Gastrocnemius medialis (tissue), 4 donors: ENCODE results near the gene ATXN7. TPM values are rescaled to one million over a fixed set of nuclear protein-coding genes. Genes with fewer than 3 reads are reported as not detected.

Experiments
- ATAC-seq, 2 donors: fragments of 150-250 bp; one replicate each; pipeline ENCODE4 v1.9.1; 2016
- DNase-seq, 2 donors: peaks; one replicate each; pipeline ENCODE4 v3.0.0-alpha.2; 2019
- H3K27ac ChIP-seq, 4 donors: fragments of 200-600 bp; sonication (generic); 1 replicate in 1 of 4; 2 replicates in 3 of 4; pipeline ENCODE4 v1.5.1; 2016 to 2018; ENCODE audit warnings: mild to moderate bottlenecking in 2 of 4, moderate library complexity in 1 of 4
- H3K27me3 ChIP-seq, 3 donors: fragments of 200-600 bp; sonication (generic) in 2 of 3; 1 replicate in 1 of 3; 2 replicates in 2 of 3; pipeline versions ENCODE4 v1.5.1 to v1.6.0; 2016 to 2019; ENCODE audit warnings: mild to moderate bottlenecking in 1 of 3, moderate library complexity in 1 of 3
- H3K36me3 ChIP-seq, 2 donors: fragments of 200-600 bp; sonication (generic) in 1 of 2; one replicate each; pipeline ENCODE4 v1.5.1; 2017 to 2018
- H3K4me1 ChIP-seq, 2 donors: fragments of 200-600 bp; sonication (generic) in 1 of 2; one replicate each; pipeline ENCODE4 v1.5.1; 2016 to 2017; ENCODE audit warnings: mild to moderate bottlenecking in 2 of 2
- H3K4me3 ChIP-seq, 4 donors: fragments of 200-600 bp; sonication (generic) in 3 of 4; 1 replicate in 1 of 4; 2 replicates in 3 of 4; pipeline ENCODE4 v1.5.1; 2016 to 2019; ENCODE audit warnings: mild to moderate bottlenecking in 2 of 4
- H3K9me3 ChIP-seq, 3 donors: fragments of 200-600 bp; sonication (generic) in 2 of 3; 1 replicate in 1 of 3; 2 replicates in 2 of 3; pipeline ENCODE4 v1.5.1; 2016 to 2019
- POLR2A ChIP-seq, 2 donors: fragments of 450-650 bp; IDR thresholded peaks; one replicate each; pipeline ENCODE4 v1.6.1; 2017; ENCODE audit warnings: antibody characterized with exemption in 2 of 2, mild to moderate bottlenecking in 2 of 2, moderate library complexity in 2 of 2
- in situ Hi-C, 4 donors: fragments of 200-750 bp; cut with MboI; loops; one replicate each; pipeline versions ENCODE4 v1.15.0 to v1.8.0; 2017; ENCODE audit warnings: low sequenced_read_pairs in 4 of 4
- intact Hi-C: fragments of 100-400 bp; cut with DNase I; formaldehyde crosslinking; loops from one replicate; pipeline ENCODE4 v1.15.1; 2023; ENCODE audit warnings: low total_unique reads
- total RNA-seq, 4 donors: library from RNA; depleted of rRNA; stranded (reverse); fragments of >200 nt; gene quantifications; one replicate each; pipeline versions ENCODE4 v1.1.0 to v1.2.3, GENCODE V29; 2016
- TF ChIP-seq, protein P1 (sequence below), 5 experiments: fragments of 450-650 bp in 3 of 5; fragments of 200-600 bp in 2 of 5; sonication (generic) in 2 of 5; IDR thresholded peaks in 4 of 5; conservative IDR thresholded peaks in 1 of 5; 1 replicate in 4 of 5; 2 replicates in 1 of 5; pipeline ENCODE4 v1.5.1; 2016 to 2019; ENCODE audit warnings: antibody characterized with exemption in 5 of 5, mild to moderate bottlenecking in 3 of 5, moderate library complexity in 3 of 5

The ATXN7 gene
- total RNA-seq, 4 donors from 2014 or later, result 14.5 to 27.4 (median 23.7) TPM

DNA sequence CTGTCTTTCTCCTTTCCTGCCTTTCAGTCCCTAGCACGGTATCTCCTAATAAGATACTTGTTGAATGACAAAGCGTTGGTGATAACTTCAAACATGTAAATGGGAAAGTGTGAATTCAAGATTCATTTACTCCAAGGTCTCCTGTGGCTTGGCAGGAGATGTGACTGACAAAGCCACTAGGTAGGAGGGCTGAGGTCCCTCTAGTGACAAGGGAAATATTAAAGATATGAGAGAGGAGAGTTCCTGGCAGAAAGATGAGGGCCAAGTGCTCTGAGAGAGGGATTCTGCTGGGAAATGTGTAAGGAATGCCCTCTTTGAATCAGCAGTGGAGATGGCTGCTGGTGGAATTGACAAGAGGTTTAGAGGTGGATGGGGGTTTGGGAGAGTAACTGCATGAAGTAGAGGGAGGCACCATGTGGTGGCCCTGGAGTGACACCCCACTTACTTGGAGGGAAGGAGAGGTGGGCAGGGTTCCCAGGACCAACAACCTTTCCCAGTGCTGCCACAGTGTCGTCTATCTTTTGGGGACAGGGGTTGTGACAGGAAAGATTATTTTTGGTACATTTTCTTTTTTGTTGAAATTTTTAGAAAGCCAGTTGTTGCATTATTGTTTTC lies 91.5 kb downstream of the ATXN7 start:
- intact Hi-C loops, result no loop called here
- in situ Hi-C loops, result no loop called here
- DNase-seq (no peak), ATAC-seq (no peak)
- Histone ChIP-seq H3K36me3 (peaks cover 0 to 10% of the 10 kb centered on the region in 2 donors), H3K4me1 (peaks cover 25 to 28% of the 10 kb centered on the region in 2 donors), H3K27ac (no peak overlapping the region), H3K27me3 (no peaks in the 10 kb centered on the region), H3K9me3 (no peaks in the 10 kb centered on the region), H3K4me3 (no peak overlapping the region)
- TF ChIP-seq, protein P1, sequence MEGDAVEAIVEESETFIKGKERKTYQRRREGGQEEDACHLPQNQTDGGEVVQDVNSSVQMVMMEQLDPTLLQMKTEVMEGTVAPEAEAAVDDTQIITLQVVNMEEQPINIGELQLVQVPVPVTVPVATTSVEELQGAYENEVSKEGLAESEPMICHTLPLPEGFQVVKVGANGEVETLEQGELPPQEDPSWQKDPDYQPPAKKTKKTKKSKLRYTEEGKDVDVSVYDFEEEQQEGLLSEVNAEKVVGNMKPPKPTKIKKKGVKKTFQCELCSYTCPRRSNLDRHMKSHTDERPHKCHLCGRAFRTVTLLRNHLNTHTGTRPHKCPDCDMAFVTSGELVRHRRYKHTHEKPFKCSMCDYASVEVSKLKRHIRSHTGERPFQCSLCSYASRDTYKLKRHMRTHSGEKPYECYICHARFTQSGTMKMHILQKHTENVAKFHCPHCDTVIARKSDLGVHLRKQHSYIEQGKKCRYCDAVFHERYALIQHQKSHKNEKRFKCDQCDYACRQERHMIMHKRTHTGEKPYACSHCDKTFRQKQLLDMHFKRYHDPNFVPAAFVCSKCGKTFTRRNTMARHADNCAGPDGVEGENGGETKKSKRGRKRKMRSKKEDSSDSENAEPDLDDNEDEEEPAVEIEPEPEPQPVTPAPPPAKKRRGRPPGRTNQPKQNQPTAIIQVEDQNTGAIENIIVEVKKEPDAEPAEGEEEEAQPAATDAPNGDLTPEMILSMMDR (IDR thresholded peaks at IDR 0.05 in 4 of 5, conservative IDR thresholded peaks at IDR 0.05 in 1 of 5), result no peak
- no peak for TF ChIP-seq POLR2A (IDR thresholded peaks at IDR 0.05)

DNA sequence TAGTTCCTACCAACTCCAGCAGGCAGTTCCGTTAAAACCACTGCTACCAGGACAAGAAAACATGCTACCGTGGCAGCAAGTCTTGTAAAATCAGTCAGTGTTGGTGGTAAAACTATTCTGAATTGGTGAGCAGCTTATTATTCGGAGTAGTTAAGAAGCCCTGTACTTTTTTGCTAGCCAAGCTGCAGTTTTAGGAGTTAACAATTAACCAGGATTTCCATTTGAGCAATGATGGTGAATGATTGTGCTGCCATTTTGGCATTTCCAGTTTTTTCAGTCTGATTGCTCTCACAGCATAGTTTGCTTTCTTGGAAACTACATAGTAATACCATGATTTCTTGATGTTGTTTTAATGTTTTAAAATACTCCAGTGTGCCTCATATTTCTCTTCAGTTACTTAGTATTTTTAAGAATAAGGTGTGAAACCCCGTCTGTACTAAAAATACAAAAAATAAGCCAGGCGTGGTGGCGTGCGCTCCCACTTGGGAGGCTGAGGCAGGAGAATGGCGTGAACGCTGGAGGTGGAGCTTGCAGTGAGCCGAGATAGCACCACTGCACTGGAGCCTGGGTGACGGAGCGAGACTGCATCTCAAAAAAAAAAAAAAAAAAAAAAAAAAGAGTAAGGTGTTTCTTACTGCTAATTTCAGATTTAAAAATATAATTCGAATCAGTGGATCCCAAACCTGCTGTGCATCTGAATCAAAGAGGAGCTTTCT lies 92.3 kb downstream of the ATXN7 start:
- intact Hi-C loops (no loop called here), in situ Hi-C loops (no loop called here)
- Histone ChIP-seq H3K9me3 (no peaks in the 10 kb centered on the region), H3K4me1 (peaks cover 25 to 28% of the 10 kb centered on the region in 2 donors), H3K36me3 (peaks cover 0 to 10% of the 10 kb centered on the region in 2 donors), H3K27ac (no peak overlapping the region), H3K4me3 (no peak overlapping the region), H3K27me3 (no peaks in the 10 kb centered on the region)
- DNase-seq (no peak), ATAC-seq (no peak)
- TF ChIP-seq POLR2A (IDR thresholded peaks at IDR 0.05), result no peak
- TF ChIP-seq, protein P1 (IDR thresholded peaks at IDR 0.05 in 4 of 5, conservative IDR thresholded peaks at IDR 0.05 in 1 of 5), result no peak

DNA sequence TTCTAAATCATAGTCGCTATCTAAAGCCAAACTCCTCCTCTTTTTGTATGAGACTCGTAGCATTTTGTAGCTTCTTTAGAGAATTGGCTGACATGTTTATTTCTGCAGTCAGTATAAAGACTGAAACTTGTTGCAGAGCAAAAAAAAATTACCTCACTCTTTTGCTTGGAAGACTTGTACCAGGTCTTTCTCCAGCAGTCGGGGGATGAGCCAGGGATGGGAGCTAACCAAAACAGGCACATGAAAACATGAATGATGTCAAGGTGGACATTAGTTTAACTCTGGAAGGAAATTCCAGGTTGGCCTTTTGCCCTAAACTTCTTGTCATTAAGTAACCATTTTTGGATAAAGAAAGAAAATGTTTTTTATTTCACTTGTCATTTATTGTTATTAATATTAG lies 95.5 kb downstream of the ATXN7 start:
- peaks cover 22 to 36% of the 10 kb centered on the region in 2 donors for H3K4me1 ChIP-seq
- H3K27ac ChIP-seq, result peak overlapping the region in 1 of 4 donors; percentile 79
- H3K27me3 ChIP-seq, result no peaks in the 10 kb centered on the region
- intact Hi-C loops, result no loop called here
- H3K9me3 ChIP-seq, result no peaks in the 10 kb centered on the region
- DNase-seq, result no peak
- ATAC-seq, result no peak
- TF ChIP-seq POLR2A (IDR thresholded peaks at IDR 0.05), result no peak
- TF ChIP-seq, protein P1 (IDR thresholded peaks at IDR 0.05 in 4 of 5, conservative IDR thresholded peaks at IDR 0.05 in 1 of 5), result no peak
- no peaks in the 10 kb centered on the region for H3K36me3 ChIP-seq
- in situ Hi-C loops, result no loop called here
- H3K4me3 ChIP-seq, result no peak overlapping the region

DNA sequence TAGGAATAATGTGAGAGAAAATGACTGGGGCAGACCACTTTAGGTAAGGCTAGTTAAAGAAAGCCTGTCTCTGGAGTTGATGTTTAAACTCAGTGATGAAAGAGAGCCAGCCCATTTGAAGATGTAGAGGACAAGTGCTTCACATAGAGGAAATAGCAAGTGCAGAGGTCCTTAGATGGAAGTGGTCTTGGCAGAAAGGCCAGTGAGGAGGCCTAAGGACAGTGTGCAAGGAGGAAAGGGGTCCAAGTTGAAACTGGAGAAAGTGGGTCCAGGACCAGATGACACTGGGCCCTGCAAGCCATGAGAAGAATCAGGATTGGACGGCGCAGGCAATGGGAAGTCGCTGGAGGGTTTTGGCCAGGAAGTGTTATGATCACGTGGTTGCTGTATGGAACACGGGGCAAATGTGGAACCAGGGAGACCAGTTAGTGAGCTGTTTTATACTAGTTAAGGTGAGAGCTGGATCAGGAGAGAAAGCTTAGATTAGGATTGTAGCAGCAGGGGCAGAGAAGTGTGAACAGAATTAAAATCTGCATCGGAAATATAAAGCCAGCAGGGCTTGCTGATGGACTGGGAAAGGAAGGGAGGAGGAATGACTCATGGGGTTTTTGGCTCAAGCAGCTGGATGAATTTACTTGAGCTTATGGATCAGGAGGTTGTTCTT lies 96.5 kb downstream of the ATXN7 start:
- in situ Hi-C loops (no loop called here), intact Hi-C loops (loop anchor here (2.0 kb wide), 1 partner anchor 63 kb away; the partner anchor contains the start of gene PSMD6)
- no peak for TF ChIP-seq POLR2A (IDR thresholded peaks at IDR 0.05)
- TF ChIP-seq, protein P1 (IDR thresholded peaks at IDR 0.05 in 4 of 5, conservative IDR thresholded peaks at IDR 0.05 in 1 of 5), result no peak
- no peaks in the 10 kb centered on the region for H3K9me3 ChIP-seq
- H3K27ac ChIP-seq, result peak overlapping the region; percentile 64 to 79 (median 71)
- DNase-seq (peak; percentile 21 to 64), ATAC-seq (peak; percentile 83 to 85)
- peak overlapping the region; percentile 28 to 53 (median 42) for H3K4me3 ChIP-seq
- H3K4me1 ChIP-seq, result peaks cover 22 to 46% of the 10 kb centered on the region in 2 donors
- no peaks in the 10 kb centered on the region for H3K27me3 ChIP-seq
- no peaks in the 10 kb centered on the region for H3K36me3 ChIP-seq
